Ammon's horn (tissue), 1 donor: ENCODE results near the gene RASD2.
"Not testable (repeated sequence)": the region's sequence is repeated elsewhere in the genome, so short reads cannot be mapped to it uniquely, and the experiment has no call there.

Source experiments
- DNase-seq: peaks from one replicate; pipeline ENCODE4 v3.0.0-alpha.2; 2016; ENCODE audit warnings: low spot score

The RASD2 gene

GRCh38 chr22:35540595-35541253 is at the start of gene RASD2:
RASD2 (plus strand) TSS chr22:35540831; CDS start chr22:35546810, 5,979 bp downstream.
- DNase-seq: peak; percentile 50

GRCh38 chr22:35491061-35491907 is 49.3 kb upstream of the RASD2 start:
- not testable (repeated sequence) for DNase-seq

GRCh38 chr22:35491908-35492380 is 48.7 kb upstream of the RASD2 start:
- DNase-seq: no peak

GRCh38 chr22:35493074-35493473 is 47.6 kb upstream of the RASD2 start:
- no peak for DNase-seq

GRCh38 chr22:35495711-35496110 is 44.9 kb upstream of the RASD2 start:
- not testable (repeated sequence) for DNase-seq

GRCh38 chr22:35496768-35497312 is 43.8 kb upstream of the RASD2 start:
- DNase-seq: no peak

GRCh38 chr22:35498026-35498800 is 42.4 kb upstream of the RASD2 start:
- no peak for DNase-seq

GRCh38 chr22:35502836-35503235 is 37.8 kb upstream of the RASD2 start:
- DNase-seq: no peak

- no peak for DNase-seq
Measured at GRCh38 chr22:35505399-35506258, 35.0 kb upstream of the RASD2 start.

- no peak for DNase-seq
Measured at GRCh38 chr22:35506259-35506570, 34.4 kb upstream of the RASD2 start.

GRCh38 chr22:35507851-35508250 is 32.8 kb upstream of the RASD2 start:
- DNase-seq: not testable (repeated sequence)

- DNase-seq: no peak
Measured at GRCh38 chr22:35509451-35509850, 31.2 kb upstream of the RASD2 start.

- no peak for DNase-seq
Measured at GRCh38 chr22:35509960-35510359, 30.7 kb upstream of the RASD2 start.

- no peak for DNase-seq
Measured at GRCh38 chr22:35510481-35510934, 30.1 kb upstream of the RASD2 start.

GRCh38 chr22:35510951-35511350 is 29.7 kb upstream of the RASD2 start:
- DNase-seq: no peak

- no peak for DNase-seq
Measured at GRCh38 chr22:35514366-35514765, 26.3 kb upstream of the RASD2 start.

- not testable (repeated sequence) for DNase-seq
Measured at GRCh38 chr22:35515952-35516351, 24.7 kb upstream of the RASD2 start.

- no peak for DNase-seq
Measured at GRCh38 chr22:35516723-35517122, 23.9 kb upstream of the RASD2 start.

- DNase-seq: no peak
Measured at GRCh38 chr22:35517207-35517606, 23.4 kb upstream of the RASD2 start.

GRCh38 chr22:35517769-35518530 is 22.7 kb upstream of the RASD2 start:
- no peak for DNase-seq
